ENCODE data around the gene PCDHA7.
"Not testable (repeated sequence)": the region's sequence is repeated elsewhere in the genome, so short reads cannot be mapped to it uniquely, and the experiment has no call there.

Gene PCDHA7

GRCh38 chr5:140833993-140834392 is at the start of gene PCDHA7:
TSS of gene PCDHA7 (plus strand) at chr5:140834269. CDS start at chr5:140834384, 115 bp downstream.
- Histone ChIP-seq H3K9me3 (ENCODE audit: severe bottlenecking) (peaks cover 3% of the 10 kb centered on the region), H3K27me3 (ENCODE audit: insufficient read depth, low read depth, severe bottlenecking) (no peaks in the 10 kb centered on the region), H3K27ac (peak within 1 kb of the TSS; percentile 70), H3K36me3 (no peaks in the 10 kb centered on the region), H3K4me3 (ENCODE audit: low read depth, low read length) (peak within 1 kb of the TSS; percentile 81)
- 0 out of 2 replicates have a peak, but pooled peaks have one; percentile 15 for TF ChIP-seq CTCF (IDR thresholded peaks at IDR 0.05; ENCODE audit: low read depth, low read length)
- no peak for DNase-seq

- Histone ChIP-seq H3K27me3 (ENCODE audit: insufficient read depth, low read depth, severe bottlenecking) (no peaks in the 10 kb centered on the region), H3K9me3 (ENCODE audit: severe bottlenecking) (peaks cover 12% of the 10 kb centered on the region)
- peak; percentile 35 for TF ChIP-seq CTCF (IDR thresholded peaks at IDR 0.05; ENCODE audit: low read depth, low read length)
These were observed 48.0 kb upstream of the PCDHA7 start, which contains the start of gene PCDHA1 for GRCh38 chr5:140785905-140786686. TSS of gene PCDHA1 (plus strand) at chr5:140786140.

GRCh38 chr5:140787422-140787821 is 46.6 kb upstream of the PCDHA7 start:
- DNase-seq; H3K27ac ChIP-seq; H3K27me3 ChIP-seq (ENCODE audit: insufficient read depth, low read depth, severe bottlenecking); H3K4me3 ChIP-seq (ENCODE audit: low read depth, low read length); H3K36me3 ChIP-seq: not testable (repeated sequence)
- peaks cover 12% of the 10 kb centered on the region for H3K9me3 ChIP-seq (ENCODE audit: severe bottlenecking)

More at GRCh38 chr5:140785905-140786686, 48.0 kb upstream of the PCDHA7 start, which contains the start of gene PCDHA1:
- Histone ChIP-seq H3K36me3 (no peaks in the 10 kb centered on the region), H3K4me3 (ENCODE audit: low read depth, low read length) (no peak within 1 kb of the TSS), H3K27ac (no peak within 1 kb of the TSS)
- no peak for DNase-seq

GRCh38 chr5:140787849-140788504 is 46.1 kb upstream of the PCDHA7 start:
- not testable (repeated sequence) for DNase-seq; H3K4me3 ChIP-seq (ENCODE audit: low read depth, low read length)
- H3K9me3 ChIP-seq (ENCODE audit: severe bottlenecking), result peaks cover 10% of the 10 kb centered on the region

GRCh38 chr5:140791089-140791488 is 43.0 kb upstream of the PCDHA7 start:
- no peak for DNase-seq
- no peak for TF ChIP-seq CTCF (IDR thresholded peaks at IDR 0.05; ENCODE audit: low read depth, low read length)
- peaks cover 6% of the 10 kb centered on the region for H3K9me3 ChIP-seq (ENCODE audit: severe bottlenecking)

More at GRCh38 chr5:140787849-140788504, 46.1 kb upstream of the PCDHA7 start:
- not testable (repeated sequence) for H3K36me3 ChIP-seq; H3K27me3 ChIP-seq (ENCODE audit: insufficient read depth, low read depth, severe bottlenecking); H3K27ac ChIP-seq

GRCh38 chr5:140794595-140795258 is 39.3 kb upstream of the PCDHA7 start, which contains the start of gene PCDHA2:
TSS of gene PCDHA2 (plus strand) at chr5:140794852.
- DNase-seq, result no peak
- Histone ChIP-seq H3K4me3 (ENCODE audit: low read depth, low read length) (no peak within 1 kb of the TSS), H3K36me3 (no peaks in the 10 kb centered on the region), H3K27ac (no peak within 1 kb of the TSS), H3K27me3 (ENCODE audit: insufficient read depth, low read depth, severe bottlenecking) (no peaks in the 10 kb centered on the region), H3K9me3 (ENCODE audit: severe bottlenecking) (no peaks in the 10 kb centered on the region)
- TF ChIP-seq CTCF (IDR thresholded peaks at IDR 0.05; ENCODE audit: low read depth, low read length), result no peak

More at GRCh38 chr5:140791089-140791488, 43.0 kb upstream of the PCDHA7 start:
- Histone ChIP-seq H3K4me3 (ENCODE audit: low read depth, low read length) (no peak overlapping the region), H3K36me3 (no peaks in the 10 kb centered on the region), H3K27ac (no peak overlapping the region), H3K27me3 (ENCODE audit: insufficient read depth, low read depth, severe bottlenecking) (no peaks in the 10 kb centered on the region)

Data from WERI-Rb-1 (cell line).